GM21381 (cell line): ENCODE data around the gene OR4D1.

Experiments
- ATAC-seq: cut with Tn5 transposase; IDR thresholded peaks from one replicate; pipeline ENCODE4 v1.9.1; 2021; ENCODE audit warnings: mild to moderate bottlenecking, moderate library complexity; ENCODE audit not compliant: unreplicated experiment

The OR4D1 gene

GRCh38 chr17:58153046-58153445, 4.9 kb downstream of the OR4D1 start:
- ATAC-seq, result no peak

DNA sequence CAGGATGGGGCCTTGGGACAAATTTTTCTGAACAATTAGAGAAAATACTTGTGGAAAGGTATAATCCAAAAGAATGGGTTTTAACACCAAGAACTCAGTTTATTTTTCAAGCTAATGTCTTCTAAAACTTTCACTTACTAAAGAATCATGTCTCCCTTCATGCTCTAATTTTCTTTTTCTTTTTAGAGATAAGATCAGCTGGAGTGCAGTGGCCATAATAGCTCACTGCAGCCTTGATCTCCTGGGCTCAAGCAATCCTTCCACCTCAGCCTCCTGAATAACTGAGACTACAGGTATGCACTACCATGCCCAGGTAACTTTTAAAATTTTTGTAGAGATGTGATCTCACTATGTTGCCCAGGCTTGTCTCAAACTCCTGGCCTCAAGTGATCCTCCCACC, 5.5 kb downstream of the OR4D1 start:
- no peak for ATAC-seq

- ATAC-seq, result no peak
These were observed 8.9 kb downstream of the OR4D1 start for GRCh38 chr17:58156839-58157803.

DNA sequence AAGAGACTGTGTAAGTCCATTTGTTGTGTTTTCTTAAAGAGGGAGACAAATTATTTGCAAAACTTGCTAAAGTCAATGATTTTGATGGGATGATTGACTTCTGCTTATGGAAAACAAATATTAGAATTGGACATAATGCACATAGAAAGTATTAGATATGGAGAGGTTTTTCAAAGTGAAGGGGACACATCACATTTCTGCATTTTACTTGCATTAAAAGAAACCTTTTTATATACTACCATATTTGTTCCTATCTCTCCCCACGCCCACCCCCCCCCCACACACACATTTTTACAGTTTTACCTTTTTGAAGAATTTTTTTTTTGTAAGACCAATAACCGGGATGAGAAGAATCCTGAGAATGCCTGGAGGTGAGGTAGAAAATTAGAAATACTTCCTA, 10.0 kb downstream of the OR4D1 start:
- no peak for ATAC-seq

- no peak for ATAC-seq
These were observed 13.4 kb downstream of the OR4D1 start for GRCh38 chr17:58161566-58161965.

GRCh38 chr17:58165981-58166380, 17.8 kb downstream of the OR4D1 start:
- no peak for ATAC-seq

- no peak for ATAC-seq
These were observed 18.5 kb downstream of the OR4D1 start, which contains the start of gene OR4D2 for GRCh38 chr17:58166682-58167081. Gene OR4D2, plus strand, starts transcription at chr17:58166982. Its CDS starts 2,674 bp downstream, at chr17:58169656.

DNA sequence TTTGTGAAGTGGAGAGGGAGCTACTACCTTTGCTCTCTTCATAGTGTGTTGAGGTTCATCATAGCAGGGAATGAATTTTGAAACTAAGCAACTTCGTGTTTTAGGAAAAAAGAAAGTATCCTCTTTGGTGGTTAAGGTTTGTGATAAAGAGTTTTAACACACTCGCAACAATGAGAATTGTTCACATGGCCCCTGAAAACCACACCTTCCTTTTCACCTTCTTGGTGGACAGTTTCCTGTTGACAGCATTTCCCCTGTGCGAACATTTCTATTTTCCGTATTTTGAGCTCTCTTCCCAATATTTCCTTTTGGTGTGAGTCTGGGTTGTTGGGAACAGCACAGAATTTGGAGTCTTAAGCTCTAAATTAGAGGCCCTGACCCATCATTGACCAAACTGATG, 22.4 kb downstream of the OR4D1 start:
- no peak for ATAC-seq

DNA sequence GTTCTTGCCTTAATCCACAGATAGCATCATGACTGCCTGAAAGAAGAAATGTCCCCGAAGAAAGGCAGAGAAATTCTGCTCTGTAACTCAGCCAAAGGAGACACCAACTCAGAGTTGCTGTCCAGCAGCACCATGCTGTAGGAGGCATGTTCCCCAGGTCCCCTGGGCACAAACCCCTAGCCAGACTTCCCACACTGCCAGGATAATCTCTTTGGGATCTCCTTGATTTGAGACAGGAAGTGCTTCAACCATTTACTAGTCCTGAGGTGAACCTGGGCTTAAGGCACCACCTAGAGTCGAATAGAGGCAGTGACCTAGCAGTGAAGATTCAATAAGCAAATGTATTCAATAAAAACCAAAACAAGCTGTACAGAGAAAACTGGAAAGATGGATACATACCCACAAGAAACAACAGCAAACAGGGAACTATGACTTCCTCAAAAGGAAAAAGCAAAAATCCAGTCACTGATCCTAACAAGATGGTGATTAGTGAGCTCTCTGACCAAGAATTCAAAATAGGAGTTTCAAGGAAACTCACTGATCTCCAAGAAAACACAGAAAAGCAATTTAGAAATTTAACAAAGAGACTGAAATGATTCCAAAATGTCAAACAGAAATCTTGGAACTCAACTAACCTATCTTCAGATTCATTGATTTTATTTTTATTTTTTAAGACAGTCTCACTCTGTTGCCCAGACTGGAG, 24.3 kb downstream of the OR4D1 start:
- no peak for ATAC-seq

DNA sequence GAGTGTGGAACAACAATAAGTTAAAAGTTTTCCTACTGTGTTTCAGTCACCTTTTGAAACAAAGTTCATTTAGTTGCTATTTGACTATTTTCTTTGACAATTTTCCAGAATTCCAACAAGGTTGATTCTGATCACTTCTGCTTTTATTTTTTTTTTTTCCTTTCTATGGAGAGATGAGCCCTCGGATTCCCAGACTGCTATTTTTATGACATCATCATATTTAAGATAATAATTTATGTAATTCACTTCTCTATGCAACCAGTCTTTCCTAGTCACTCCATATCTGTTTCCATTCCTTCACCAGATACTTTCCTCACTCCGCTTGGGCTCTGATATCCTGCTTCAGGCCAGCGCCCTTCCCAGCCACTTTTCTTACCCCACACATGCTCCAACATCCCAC, 26.7 kb downstream of the OR4D1 start:
- ATAC-seq, result no peak

DNA sequence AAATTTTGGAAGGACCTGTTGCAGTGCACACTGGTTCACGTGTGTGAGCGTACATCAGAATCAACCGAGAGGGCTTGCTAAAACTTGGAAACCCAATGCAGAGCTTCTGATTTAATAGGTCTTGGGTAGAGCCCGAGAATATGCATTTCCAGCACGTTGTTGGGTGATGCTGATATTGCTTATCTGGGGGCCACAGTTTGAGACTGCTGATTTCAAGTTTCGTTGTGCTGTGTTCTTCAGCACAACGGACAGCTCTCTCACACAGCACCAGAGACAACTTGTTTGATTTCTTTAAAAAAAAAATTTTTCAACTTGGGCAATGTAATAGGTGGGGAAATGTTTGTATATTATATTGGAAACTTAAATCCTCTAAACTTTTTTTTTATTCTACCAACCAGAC, 28.0 kb downstream of the OR4D1 start:
- ATAC-seq, result no peak

- no peak for ATAC-seq
These were observed 33.6 kb downstream of the OR4D1 start for GRCh38 chr17:58181796-58182195.

DNA sequence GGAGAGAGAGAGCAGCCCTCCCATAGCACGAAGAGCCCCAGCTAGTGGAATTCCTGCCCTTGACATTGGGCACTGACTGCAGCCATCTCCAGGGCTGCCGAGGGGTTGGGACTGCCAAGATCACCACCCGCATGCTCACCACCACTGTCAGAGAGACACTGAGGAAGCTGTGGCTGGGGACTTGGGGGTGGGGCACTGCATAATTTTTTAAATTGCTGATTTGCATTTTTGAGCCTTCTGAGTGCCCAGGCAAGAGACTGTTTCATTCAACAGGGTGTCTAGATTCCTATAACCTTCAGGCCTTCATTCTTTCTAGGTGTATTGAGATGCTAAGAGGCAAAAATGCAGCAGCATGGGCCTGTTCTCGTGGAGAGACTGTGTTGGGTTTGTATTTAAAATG, 35.3 kb downstream of the OR4D1 start:
- no peak for ATAC-seq

DNA sequence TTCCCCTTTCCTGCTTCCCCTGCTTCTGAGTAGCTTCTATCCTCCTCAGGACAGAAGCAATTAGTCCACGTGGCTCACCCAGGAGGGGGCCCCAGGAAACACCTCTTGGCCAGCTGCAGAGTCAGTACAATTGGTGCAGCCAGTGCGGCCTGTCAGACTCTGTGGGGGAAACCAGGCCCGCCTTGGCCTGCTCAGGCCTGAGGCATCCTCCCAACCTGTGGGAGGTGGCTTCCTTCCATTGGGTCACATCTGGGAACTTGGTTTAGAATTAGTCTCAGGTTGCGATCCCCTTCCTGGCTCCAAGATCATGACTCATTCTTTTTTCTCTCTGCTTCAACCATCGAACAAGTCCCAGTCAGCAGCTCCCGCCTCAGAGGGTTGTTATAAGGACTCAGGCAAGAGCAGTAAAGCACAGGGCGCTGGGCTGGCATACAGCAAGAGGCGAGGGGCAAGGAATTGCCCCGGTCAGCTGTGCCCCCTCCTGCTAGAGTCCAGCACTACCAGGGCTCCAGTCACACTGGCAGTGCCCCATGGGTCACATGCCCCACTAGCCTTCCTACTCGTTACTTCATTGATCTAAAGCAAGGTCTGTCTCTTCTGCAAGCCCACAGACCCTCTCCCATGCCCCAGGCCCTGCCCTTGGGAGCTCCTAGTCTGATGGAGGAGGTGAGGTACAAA, 36.3 kb downstream of the OR4D1 start:
- ATAC-seq, result no peak

DNA sequence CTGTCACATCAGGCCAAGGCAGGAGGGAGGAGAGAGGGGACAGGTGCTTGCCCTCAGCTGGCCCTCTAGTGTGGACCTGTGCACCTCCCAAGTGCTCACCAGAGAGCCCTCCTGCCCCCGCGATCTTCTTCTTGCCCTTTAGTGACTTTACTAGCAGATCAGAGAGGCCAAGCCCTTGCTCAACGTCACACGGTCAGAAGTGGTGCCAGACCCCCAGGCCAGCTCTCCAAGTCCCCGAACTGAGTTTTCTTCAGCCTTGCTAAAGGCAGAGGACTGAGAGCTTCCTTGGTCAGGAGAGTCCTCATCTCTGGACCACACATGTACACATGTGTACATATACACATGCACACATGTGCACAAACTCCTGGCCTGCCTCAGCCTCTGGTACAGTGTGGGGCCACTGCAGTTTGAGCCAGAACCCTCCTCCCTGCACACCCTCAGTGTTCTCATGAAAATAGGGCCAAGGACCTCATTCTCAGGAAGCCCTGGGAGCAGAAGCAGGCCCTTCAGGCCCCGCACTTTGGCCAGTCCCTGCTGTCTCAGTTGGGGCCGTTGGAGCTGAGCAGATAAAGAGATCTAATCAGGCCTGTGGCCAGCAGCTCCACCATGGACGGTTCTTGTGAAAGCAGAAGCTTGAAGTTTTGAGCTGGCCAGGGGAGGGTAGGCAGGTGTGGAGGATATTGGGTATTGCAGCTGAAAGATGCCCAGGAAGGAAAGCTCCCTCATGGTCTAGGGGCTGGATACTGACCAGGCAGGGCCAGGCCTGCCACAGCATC, 37.0 kb downstream of the OR4D1 start:
- ATAC-seq, result no peak

DNA sequence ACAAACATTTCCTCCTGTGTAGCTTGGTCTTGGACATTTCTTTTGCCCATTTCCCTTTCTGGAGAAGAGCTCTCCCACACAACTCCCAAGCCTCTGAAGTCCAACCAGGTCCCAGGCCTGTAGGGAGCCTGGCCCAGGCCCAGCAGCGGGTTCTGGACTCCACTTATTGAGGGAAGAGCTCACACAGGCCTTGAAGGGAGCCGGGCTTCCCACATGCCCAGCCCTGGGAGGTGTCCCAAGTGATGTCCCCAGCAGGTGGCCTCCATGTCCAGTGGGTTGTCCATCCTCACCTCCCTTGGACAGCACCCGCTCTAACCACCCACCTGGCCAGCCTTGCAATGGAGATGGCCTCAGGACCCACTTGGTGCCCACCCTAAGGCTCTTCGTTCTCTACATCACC, 38.4 kb downstream of the OR4D1 start:
- ATAC-seq, result no peak

DNA sequence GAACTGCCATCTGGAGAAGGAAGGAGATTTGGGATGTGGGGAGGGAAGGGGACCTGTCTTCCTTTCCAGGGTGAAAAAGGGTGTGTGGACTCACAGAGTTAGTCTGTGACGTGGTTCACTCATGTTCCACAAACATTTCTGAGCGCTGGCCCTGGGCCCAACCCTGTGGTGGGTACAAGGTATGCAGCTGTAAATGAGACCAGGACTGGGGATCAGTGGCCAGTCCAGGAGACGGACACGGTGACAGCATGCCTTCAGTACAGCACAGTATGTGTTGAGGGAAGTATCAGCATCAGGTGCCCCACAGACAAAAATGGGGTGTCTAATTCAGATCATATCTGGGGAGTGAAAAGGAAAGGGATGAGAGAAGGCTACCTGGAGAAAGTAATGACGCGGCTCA, 38.9 kb downstream of the OR4D1 start:
- no peak for ATAC-seq

GRCh38 chr17:58187675-58188074, 39.5 kb downstream of the OR4D1 start:
- no peak for ATAC-seq

- ATAC-seq, result no peak
These were observed 41.4 kb downstream of the OR4D1 start for GRCh38 chr17:58189436-58190146.

- no peak for ATAC-seq
These were observed 43.2 kb downstream of the OR4D1 start for GRCh38 chr17:58191241-58191896.
